Measurements from ENCODE around the gene FAM13C. TPM values are rescaled to one million over a fixed set of nuclear protein-coding genes. Genes with fewer than 3 reads are reported as not detected.

FAM13C gene
- total RNA-seq = 5.0 and 7.3 TPM in 2 replicates

GRCh38 chr10:59362144-59362958 is at the start of gene FAM13C:
FAM13C (minus strand) TSS chr10:59362549; CDS start chr10:59362460, 89 bp downstream.

Other genes starting within 250 kb of the FAM13C start
- not detected in 2 replicates for gene PHYHIPL, start 185.9 kb downstream of the FAM13C start, total RNA-seq

Data from smooth muscle cell of the pulmonary artery (primary cell).